GM12891 (cell line): Measurements from ENCODE around the gene TMED1.

Source experiments
- POLR2A ChIP-seq: IDR thresholded peaks from 2 replicates; pipeline ENCODE4 v1.6.1; 2011; ENCODE audit warnings: low read depth, low read length, control low read depth
- POLR2AphosphoS5 ChIP-seq: IDR thresholded peaks from 2 replicates; pipeline ENCODE4 v1.6.1; 2011; ENCODE audit warnings: low read depth, low read length, control low read depth
- POU2F2 ChIP-seq: IDR thresholded peaks from 2 replicates; pipeline ENCODE4 v1.6.1; 2011; ENCODE audit warnings: low read depth, mild to moderate bottlenecking, control low read depth, low read length, moderate library complexity
- TAF1 ChIP-seq: IDR thresholded peaks from 2 replicates; pipeline ENCODE4 v1.6.1; 2011; ENCODE audit warnings: low read depth, low read length, control low read depth

DNA sequence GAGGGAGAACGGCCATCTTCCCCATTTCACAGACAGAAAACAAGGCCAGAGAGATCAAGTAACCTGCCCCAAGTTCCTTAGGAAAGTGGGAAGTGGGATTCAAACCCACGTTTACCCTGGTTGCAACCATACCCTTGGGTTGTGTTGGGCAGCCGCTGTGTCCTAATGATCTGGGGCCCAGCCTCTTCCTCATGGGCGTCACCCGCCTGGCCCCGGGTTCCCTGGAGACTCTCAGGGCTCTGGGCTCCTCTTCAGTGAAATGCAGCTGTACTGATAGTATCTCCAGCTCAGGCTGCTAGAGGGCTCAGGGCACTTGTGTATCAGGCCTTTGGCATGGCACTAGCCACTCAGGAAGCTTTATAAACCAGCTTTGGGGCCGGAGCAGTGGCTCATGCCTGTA is 9.8 kb downstream of the TMED1 start:
- TF ChIP-seq POLR2AphosphoS5: no peak
- no peak for TF ChIP-seq POLR2A
- TF ChIP-seq POU2F2: no peak
- no peak for TF ChIP-seq TAF1
